Measurements from ENCODE around the gene WIPF2.
"Not testable (repeated sequence)": the region's sequence is repeated elsewhere in the genome, so short reads cannot be mapped to it uniquely, and the experiment has no call there.

The WIPF2 gene

GRCh38 chr17:40295488-40296436 lies 76.7 kb downstream of the WIPF2 start:
- DNase-seq (ENCODE audit: low spot score), result no peak

DNA sequence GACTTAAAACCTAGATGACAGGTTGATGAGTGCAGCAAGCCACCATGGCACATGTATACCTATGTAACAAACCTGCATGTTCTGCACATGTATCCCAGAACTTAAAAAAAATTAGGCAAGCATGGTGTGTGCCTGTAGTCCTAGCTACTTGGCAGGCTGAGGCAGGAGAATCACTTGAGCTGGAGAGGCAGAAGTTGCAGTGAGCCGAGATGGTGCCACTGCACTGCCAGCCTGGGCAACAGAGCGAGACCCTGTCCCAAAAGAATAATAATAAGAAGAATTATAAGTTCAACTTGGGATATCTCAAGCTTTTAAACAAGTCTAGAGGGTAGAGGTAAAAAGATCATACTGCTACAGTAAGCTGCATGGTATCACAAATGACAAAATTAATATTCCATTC lies 78.4 kb downstream of the WIPF2 start:
- DNase-seq (ENCODE audit: low spot score), result no peak

GRCh38 chr17:40298726-40299125 lies 79.6 kb downstream of the WIPF2 start:
- no peak for DNase-seq (ENCODE audit: low spot score)

DNA sequence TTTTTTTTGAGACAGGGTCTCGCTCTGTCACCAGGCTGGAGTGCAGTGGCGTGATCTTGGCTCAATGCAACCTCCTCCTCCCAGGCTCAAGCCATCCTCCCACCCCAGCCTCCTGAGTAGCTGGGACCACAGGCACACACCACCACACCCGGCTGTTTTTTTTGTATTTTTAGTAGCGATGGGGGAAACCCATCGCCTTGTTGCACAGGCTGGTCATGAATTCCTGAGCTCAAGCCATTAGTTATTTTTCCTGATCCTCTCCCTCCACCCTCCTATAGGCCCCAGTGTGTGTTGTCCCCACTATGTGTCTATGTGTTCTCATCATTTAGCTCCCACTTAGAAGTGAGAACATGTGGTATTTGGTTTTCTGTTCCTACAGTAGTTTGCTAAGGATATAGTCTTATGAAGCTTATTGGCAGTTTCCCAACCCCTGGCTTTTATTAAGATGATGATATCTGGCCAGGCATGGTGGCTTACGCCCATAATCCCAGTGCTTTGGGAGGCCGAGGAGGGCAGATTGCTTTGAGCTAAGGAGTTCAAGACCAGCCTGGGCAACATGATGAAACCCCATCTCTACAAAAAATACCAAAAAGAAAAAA lies 80.2 kb downstream of the WIPF2 start:
- DNase-seq (ENCODE audit: low spot score), result not testable (repeated sequence)

- no peak for DNase-seq (ENCODE audit: low spot score)
Measured at GRCh38 chr17:40301315-40301714, 82.2 kb downstream of the WIPF2 start.

GRCh38 chr17:40303009-40303657 lies 84.0 kb downstream of the WIPF2 start:
- peak; percentile 85 for DNase-seq (ENCODE audit: low spot score)

GRCh38 chr17:40303708-40304551 lies 84.8 kb downstream of the WIPF2 start:
- peak; percentile 98 for DNase-seq (ENCODE audit: low spot score)

- not testable (repeated sequence) for DNase-seq (ENCODE audit: low spot score)
Measured at GRCh38 chr17:40304552-40304863, 85.4 kb downstream of the WIPF2 start.

DNA sequence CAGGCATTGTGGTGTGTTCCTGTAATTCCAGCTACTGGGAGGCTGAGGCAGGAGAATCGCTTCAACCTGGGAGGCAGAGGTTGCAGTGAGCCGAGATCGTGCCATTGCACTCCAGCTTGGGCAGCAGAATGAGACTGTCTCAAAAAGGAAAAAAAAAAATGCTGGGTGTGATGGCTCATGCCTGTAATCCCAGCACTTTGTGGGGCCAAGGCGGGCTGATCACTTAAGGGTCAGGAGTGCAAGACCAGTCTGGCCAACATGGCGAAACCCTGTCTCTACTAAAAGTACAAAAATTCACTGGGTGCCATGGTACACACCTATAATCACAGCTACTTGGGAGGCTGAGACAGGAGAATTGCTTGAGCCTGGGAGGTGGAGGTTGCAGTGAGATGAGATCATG lies 85.8 kb downstream of the WIPF2 start:
- not testable (repeated sequence) for DNase-seq (ENCODE audit: low spot score)

DNA sequence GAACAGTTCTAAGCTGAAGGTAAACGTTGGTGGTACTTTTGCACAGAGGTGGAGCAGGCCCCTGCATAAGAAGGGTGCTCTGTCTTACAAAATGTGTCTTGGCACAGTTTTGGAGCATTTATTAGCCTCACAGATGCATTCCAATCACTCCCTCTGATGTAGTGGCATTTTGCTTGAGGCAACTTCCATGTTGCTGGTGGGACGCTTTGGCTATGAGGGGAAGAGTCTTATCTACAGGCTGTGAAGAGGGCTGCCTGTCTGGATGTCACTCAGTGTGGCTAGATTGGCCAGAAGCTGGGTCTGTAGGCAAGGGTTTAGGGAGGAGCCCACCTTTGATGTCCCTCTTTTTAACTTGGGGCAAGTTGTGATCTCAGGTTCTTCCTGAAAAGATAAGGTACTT lies 87.3 kb downstream of the WIPF2 start:
- no peak for DNase-seq (ENCODE audit: low spot score)

GRCh38 chr17:40307001-40307730 lies 88.1 kb downstream of the WIPF2 start:
- DNase-seq (ENCODE audit: low spot score), result peak; percentile 92

- no peak for DNase-seq (ENCODE audit: low spot score)
Measured at GRCh38 chr17:40307740-40308239, 88.7 kb downstream of the WIPF2 start.

DNA sequence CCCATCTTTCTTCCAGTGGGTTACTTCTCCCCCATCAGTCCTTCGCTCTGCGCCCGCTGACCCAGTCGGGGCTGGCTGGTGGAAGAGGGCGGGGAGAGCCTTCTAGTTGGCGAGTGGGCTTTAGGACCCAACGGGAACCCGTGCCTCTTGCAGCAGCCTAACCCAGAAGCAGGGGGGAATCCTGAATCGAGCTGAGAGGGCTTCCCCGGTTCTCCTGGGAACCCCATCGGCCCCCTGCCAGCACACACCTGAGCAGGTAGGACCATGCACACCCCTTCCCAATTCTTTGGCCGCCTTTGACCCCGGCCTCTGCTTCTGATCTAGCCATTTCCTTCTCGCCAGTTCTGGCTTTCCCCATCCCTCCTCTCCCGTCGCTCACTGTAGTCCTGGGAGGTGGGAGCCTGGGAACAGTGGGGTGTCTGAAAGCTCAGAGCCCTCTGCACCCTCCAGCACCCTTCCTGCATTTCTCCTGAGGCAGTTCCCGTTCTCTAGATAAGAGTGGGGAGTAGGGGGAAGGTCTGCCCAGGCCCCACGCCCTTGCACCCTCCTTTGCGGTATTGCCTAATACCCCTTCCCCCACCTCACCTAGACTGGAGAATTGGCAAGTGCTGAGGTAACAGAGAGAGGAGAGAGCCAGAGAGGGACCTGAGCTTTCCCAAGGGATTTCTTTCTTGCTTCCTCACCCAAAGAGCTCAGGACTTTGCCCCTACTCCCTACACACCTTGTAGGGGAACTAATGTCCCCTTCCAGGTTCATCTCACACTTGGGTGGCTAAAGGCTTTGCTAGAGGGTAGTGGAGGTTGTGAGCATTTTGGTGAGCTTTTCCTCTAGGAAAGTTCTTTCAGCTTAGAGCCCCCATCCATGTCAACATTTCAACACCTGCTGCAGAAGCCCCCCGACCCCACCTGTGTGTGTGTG lies 90.2 kb downstream of the WIPF2 start, which contains the start of gene RARA:
RARA (plus strand) TSS at position 150 of the 918 bp plus-strand sequence. CDS start 22,039 bp downstream, outside the sequence.
- DNase-seq (ENCODE audit: low spot score), result peak; percentile 77

DNA sequence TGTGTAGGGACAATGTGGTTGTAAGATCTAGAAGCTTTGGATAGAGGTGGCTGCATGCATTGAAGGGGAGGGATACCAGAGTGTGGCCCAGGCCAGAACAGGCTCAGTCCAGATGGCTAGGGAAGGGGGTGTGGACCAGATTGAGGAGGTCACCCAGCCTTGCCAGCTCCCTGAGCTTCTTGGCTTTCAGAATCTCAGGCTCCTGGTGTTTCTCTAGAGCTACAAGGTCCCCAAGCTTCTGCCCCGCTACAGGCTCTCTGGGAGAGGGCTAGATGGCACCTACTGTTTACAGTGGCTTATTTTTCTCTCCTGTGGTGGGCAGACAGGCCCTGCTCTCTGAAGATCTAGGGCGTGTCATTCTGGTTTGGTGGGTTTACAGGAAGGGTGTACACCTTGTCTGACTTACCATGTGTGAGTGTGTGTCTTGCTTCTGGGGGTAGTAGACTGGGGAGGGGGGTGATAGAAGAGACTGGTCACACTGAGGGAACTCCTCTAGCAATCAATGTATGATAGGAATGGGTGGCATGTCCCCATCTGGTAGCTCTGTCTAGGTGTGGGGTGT lies 90.9 kb downstream of the WIPF2 start:
- DNase-seq (ENCODE audit: low spot score), result no peak

DNA sequence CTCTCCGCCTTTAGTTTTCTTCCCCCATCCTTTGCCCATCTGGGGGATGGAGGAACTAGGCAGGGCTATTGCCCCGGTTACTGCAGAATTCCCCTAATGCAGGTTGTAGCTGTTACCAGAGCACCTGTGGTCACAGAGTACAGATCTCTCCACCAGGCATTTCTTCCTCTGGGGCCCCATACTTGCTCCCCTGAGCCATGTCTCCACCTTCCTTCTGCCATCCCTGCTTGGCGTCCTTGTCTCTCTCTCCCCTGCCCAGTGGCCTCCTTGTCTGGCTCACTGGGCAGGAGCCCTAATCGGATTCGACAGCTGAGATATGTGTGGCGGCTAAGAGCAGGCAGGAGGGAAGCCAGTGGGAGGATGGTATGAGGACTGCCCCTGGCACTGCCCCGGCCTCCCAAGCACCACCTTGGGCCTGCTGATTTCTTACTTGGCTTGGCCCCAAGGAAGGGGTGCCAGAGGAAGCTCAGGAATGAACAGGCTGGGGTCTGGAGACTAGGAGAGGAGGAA lies 91.8 kb downstream of the WIPF2 start:
- peak; percentile 89 for DNase-seq (ENCODE audit: low spot score)

- no peak for DNase-seq (ENCODE audit: low spot score)
Measured at GRCh38 chr17:40311575-40311974, 92.5 kb downstream of the WIPF2 start.

DNA sequence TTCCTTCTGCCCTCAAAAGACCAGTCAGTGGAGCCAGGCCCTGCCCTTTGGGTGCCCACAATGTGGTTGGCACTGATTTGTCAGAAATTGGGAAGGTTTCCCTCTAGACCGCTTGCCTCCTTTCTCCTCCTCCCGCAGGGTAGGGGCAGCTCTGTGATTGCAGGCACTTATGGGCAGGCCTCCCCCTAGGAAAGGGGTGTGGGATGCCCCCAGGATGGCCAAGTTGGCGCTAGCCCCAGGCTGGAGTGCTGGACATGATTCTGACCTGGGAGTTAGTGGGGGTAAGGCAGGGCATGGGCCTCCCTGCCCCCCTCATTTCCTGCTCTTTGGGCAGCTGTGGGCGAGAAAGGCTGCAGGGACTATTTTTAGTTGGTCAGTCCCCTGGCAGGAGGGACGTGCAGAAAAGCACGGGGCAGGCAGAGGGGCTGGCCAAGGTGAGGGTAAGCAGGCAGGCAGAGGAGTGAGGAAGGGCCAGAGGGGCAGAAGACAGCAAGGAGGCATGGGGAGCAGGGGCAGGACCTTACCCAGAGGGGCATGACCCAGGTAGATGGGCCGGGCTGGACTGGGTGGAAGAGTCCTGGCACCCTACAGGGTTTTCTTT lies 93.1 kb downstream of the WIPF2 start:
- DNase-seq (ENCODE audit: low spot score), result no peak

DNA sequence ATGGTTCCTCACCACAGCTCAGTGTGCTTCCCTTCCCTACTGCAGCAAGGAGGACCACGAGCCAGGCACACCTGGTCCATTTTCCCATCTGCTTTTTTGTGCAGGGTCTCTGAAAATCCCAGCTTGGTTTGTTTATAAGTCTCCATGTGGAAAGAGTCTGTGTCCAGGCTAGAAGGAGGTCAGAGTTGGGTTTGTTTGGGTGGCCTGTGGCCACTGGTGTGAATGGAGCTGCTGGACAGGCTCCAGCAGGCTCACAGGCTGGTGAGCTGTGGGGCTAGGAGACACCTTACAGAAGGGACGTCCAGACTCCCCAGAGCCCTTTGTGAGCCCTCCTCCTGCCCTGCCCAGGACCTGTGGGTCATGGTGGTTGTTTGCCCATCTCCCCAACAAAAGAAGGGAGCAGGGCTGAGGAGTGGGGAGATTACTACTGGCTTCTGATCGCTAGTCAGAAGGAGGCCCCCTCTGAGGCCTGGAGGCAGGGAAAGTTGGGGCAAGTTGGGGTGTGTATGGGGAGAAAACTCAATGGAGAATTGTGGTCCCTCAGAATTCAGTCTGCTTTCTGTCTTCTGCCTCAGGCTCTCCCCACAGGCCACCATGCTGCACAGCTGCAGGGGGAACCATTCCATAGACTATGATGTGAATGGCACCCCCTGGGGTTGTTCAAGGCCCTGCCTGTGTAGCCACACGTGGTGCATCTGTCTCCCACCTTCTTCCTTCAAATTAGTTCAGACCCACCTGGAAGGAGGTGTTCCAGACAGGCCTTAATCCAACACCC lies 94.0 kb downstream of the WIPF2 start:
- no peak for DNase-seq (ENCODE audit: low spot score)

All from SK-N-DZ (cell line).